OCI-LY1 (cell line): ENCODE results near the gene CHST15.

Experiments
- H2AFZ ChIP-seq: fragments of 200-600 bp; sonication (generic), shearing (Covaris generic); 2 replicates; pipeline ENCODE4 v1.6.0; 2014; ENCODE audit warnings: antibody characterized with exemption, mild to moderate bottlenecking, low read length
- H3F3A ChIP-seq: fragments of 200-600 bp; sonication (generic), shearing (Covaris generic); 2 replicates; pipeline ENCODE4 v1.6.0; 2014; ENCODE audit warnings: mild to moderate bottlenecking, antibody characterized with exemption, low read length, moderate library complexity; ENCODE audit not compliant: insufficient read depth
- H3K27ac ChIP-seq: fragments of 200-600 bp; sonication (generic); 2 replicates; pipeline ENCODE4 v1.5.1; 2014; ENCODE audit warnings: low read length, mixed run types, mild to moderate bottlenecking, low read depth; ENCODE audit not compliant: poor library complexity, severe bottlenecking
- H3K27me3 ChIP-seq: fragments of 200-600 bp; sonication (generic); 2 replicates; pipeline ENCODE4 v1.6.0; 2014; ENCODE audit warnings: antibody characterized with exemption, mild to moderate bottlenecking, low read length, moderate library complexity; ENCODE audit not compliant: insufficient read depth
- H3K36me3 ChIP-seq: fragments of 200-600 bp; sonication (generic); 2 replicates; pipeline ENCODE4 v1.6.1; 2014; ENCODE audit warnings: mild to moderate bottlenecking, antibody characterized with exemption, low read length, moderate library complexity, mixed read lengths; ENCODE audit not compliant: insufficient read depth
- H3K4me1 ChIP-seq: fragments of 200-600 bp; sonication (generic); 2 replicates; pipeline ENCODE4 v1.5.1; 2014; ENCODE audit warnings: mild to moderate bottlenecking, low read length, moderate library complexity; ENCODE audit not compliant: insufficient read depth, severe bottlenecking
- H3K4me2 ChIP-seq: fragments of 200-600 bp; sonication (generic), shearing (Covaris generic); 2 replicates; pipeline ENCODE4 v1.6.1; 2014; ENCODE audit warnings: low read length
- H3K4me3 ChIP-seq: fragments of 200-600 bp; sonication (generic); 2 replicates; pipeline ENCODE4 v1.5.1; 2014; ENCODE audit warnings: low read length, low read depth, mild to moderate bottlenecking, mixed read lengths; ENCODE audit not compliant: poor library complexity, severe bottlenecking
- H3K79me2 ChIP-seq: fragments of 200-600 bp; shearing (Covaris generic); 2 replicates; pipeline ENCODE4 v1.6.1; 2016; ENCODE audit warnings: mixed run types, low read length, mixed read lengths; ENCODE audit not compliant: insufficient read depth
- H3K9ac ChIP-seq: fragments of 200-600 bp; sonication (generic), shearing (Covaris generic); 2 replicates; pipeline ENCODE4 v1.6.1; 2014; ENCODE audit warnings: mild to moderate bottlenecking, low read length, mixed read lengths
- H3K9me2 ChIP-seq: fragments of 200-600 bp; sonication (generic), shearing (Covaris generic); 2 replicates; pipeline ENCODE4 v1.6.1; 2014; ENCODE audit warnings: low read depth, mild to moderate bottlenecking, low read length, mixed read lengths
- H3K9me3 ChIP-seq: fragments of 200-600 bp; shearing (Covaris generic); 2 replicates; pipeline ENCODE4 v1.6.1; 2014; ENCODE audit warnings: low read length, mixed read lengths
- H4K20me1 ChIP-seq: fragments of 200-600 bp; sonication (generic), shearing (Covaris generic); 2 replicates; pipeline ENCODE4 v1.6.0; 2016; ENCODE audit warnings: mild to moderate bottlenecking, low read length; ENCODE audit not compliant: insufficient read depth
- EZH2 ChIP-seq: fragments of 200-600 bp; sonication (generic), shearing (Covaris generic); IDR thresholded peaks from 2 replicates; pipeline ENCODE4 v1.8.0; 2017; ENCODE audit warnings: borderline replicate concordance, mixed run types, mild to moderate bottlenecking, antibody characterized with exemption, low read length, moderate library complexity, mixed read lengths
- TF ChIP-seq, protein P1 (sequence below): fragments of 200-600 bp; sonication (generic), shearing (Covaris generic); IDR thresholded peaks from 2 replicates; pipeline ENCODE4 v1.5.1; 2017; ENCODE audit warnings: mild to moderate bottlenecking, antibody characterized with exemption, low read length, moderate library complexity, mixed read lengths

CHST15 gene

DNA sequence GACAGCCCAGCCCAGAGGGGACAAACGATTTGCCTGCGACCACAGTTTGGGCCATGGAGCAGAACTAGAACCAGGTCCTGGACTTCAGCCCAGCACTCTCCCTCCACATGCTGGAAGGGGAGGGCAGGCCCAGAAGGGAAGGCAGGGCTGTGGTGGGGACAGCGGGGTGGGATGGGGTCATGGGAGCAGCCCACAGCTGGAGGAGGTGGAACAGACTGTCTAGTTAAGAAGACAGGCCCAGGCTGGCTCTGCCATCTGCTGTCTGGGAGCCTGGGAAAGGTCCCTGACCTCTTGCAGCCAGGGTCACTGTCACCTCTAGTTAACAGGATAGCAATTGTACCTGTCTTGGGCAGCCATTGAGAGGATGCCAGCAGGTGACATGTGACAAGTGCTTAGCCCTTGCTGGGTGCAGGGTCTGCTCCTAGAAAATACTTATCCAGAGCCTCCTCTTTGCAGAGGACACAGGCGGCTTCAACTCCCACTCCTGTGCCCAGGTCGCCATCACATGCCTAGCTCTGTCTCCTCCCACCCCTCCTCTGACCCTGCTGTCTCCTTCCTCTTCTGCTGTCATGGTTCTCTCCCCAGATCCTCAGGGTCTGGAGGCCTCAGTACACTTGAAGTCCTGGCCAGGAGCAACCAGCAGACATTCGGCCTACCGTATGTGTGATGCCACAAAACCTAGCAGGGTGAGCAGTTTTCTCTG is 37.0 kb upstream of the CHST15 start:
- H3K79me2 ChIP-seq, result no peaks in the 10 kb centered on the region
- H3F3A ChIP-seq, result no peaks in the 10 kb centered on the region
- H3K9me3 ChIP-seq, result no peaks in the 10 kb centered on the region
- no peak overlapping the region for H3K4me3 ChIP-seq
- no peak overlapping the region for H3K9ac ChIP-seq
- peaks cover 15% of the 10 kb centered on the region for H3K4me1 ChIP-seq
- no peaks in the 10 kb centered on the region for H4K20me1 ChIP-seq
- H3K36me3 ChIP-seq, result peaks cover 23% of the 10 kb centered on the region
- TF ChIP-seq, protein P1, sequence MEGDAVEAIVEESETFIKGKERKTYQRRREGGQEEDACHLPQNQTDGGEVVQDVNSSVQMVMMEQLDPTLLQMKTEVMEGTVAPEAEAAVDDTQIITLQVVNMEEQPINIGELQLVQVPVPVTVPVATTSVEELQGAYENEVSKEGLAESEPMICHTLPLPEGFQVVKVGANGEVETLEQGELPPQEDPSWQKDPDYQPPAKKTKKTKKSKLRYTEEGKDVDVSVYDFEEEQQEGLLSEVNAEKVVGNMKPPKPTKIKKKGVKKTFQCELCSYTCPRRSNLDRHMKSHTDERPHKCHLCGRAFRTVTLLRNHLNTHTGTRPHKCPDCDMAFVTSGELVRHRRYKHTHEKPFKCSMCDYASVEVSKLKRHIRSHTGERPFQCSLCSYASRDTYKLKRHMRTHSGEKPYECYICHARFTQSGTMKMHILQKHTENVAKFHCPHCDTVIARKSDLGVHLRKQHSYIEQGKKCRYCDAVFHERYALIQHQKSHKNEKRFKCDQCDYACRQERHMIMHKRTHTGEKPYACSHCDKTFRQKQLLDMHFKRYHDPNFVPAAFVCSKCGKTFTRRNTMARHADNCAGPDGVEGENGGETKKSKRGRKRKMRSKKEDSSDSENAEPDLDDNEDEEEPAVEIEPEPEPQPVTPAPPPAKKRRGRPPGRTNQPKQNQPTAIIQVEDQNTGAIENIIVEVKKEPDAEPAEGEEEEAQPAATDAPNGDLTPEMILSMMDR, result no peak
- no peak for TF ChIP-seq EZH2
- H2AFZ ChIP-seq, result no peak overlapping the region
- H3K4me2 ChIP-seq, result no peak overlapping the region
- H3K27me3 ChIP-seq, result no peaks in the 10 kb centered on the region
- no peaks in the 10 kb centered on the region for H3K9me2 ChIP-seq
- no peak overlapping the region for H3K27ac ChIP-seq

DNA sequence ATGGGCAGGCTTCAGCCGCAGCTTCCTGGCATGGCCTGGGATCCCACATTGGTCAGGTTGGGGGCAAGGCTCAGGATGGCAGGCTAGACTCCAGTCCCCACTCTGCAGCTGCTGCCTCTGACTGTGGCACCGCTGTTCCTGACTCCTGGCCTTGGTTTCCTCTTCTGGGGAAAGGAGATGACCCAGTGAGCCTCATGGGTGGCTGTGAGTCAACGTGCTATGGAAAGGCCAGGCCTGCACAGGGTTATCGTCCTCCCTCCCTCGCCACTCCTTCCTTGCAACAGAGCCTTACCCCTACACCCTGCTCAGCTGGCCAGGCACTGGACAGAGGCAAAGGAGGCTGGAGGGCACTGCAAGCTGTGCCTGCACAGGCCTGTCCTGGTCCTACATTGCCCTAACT is 36.1 kb upstream of the CHST15 start:
- Histone ChIP-seq H3K79me2 (no peaks in the 10 kb centered on the region), H3K27me3 (no peaks in the 10 kb centered on the region), H3K4me1 (peaks cover 24% of the 10 kb centered on the region), H4K20me1 (no peaks in the 10 kb centered on the region), H3K9me3 (no peaks in the 10 kb centered on the region), H3K27ac (no peak overlapping the region), H3K36me3 (peaks cover 15% of the 10 kb centered on the region), H2AFZ (no peak overlapping the region), H3K4me2 (no peak overlapping the region), H3K9me2 (no peaks in the 10 kb centered on the region), H3K9ac (no peak overlapping the region), H3F3A (no peaks in the 10 kb centered on the region), H3K4me3 (no peak overlapping the region)
- TF ChIP-seq, protein P1, result no peak
- no peak for TF ChIP-seq EZH2

DNA sequence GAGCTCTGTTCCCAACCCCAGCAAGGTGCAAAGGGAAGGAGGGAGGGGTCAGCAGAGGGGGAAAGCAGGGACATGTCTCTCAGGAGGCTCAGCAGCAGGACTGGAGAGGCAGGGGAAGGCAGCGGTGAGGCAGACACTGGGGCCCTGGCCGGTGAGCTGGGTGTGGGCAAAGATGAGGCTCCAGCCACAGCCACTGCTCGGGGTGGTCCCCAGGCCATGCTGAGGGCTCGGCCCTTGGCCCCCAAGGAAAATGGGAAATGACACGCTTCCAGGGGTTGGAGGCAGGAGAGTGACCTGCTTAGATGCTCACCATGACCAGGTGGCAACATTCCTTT is 35.4 kb upstream of the CHST15 start:
- Histone ChIP-seq H4K20me1 (no peaks in the 10 kb centered on the region), H3K27ac (no peak overlapping the region), H3K4me3 (no peak overlapping the region), H3F3A (no peaks in the 10 kb centered on the region), H3K27me3 (no peaks in the 10 kb centered on the region), H3K9me3 (no peaks in the 10 kb centered on the region), H3K9ac (no peak overlapping the region), H3K36me3 (peaks cover 8% of the 10 kb centered on the region; the same call in 1 of the 2 replicates), H3K9me2 (no peaks in the 10 kb centered on the region), H3K4me1 (peaks cover 31% of the 10 kb centered on the region), H2AFZ (no peak overlapping the region), H3K4me2 (no peak overlapping the region), H3K79me2 (no peaks in the 10 kb centered on the region)
- TF ChIP-seq, protein P1, result no peak
- no peak for TF ChIP-seq EZH2
